ENCODE measurements around the gene F10. TPM values are rescaled to one million over a fixed set of nuclear protein-coding genes. Genes with fewer than 3 reads are reported as not detected.

The F10 gene
- polyA plus RNA-seq, 1 donor from 2014 or later = not detected

GRCh38 chr13:113115363-113116205 is 7.0 kb upstream of the F10 start:
- Histone ChIP-seq H3K27ac (ENCODE audit: low read length) (no peak overlapping the region), H4K20me1 (ENCODE audit: insufficient read depth) (no peaks in the 10 kb centered on the region), H2AFZ (ENCODE audit: low read depth, low read length) (no peak overlapping the region), H3K9me2 (ENCODE audit: insufficient read depth, low read length) (no peaks in the 10 kb centered on the region), H3K27me3 (ENCODE audit: insufficient read depth, low read depth, low read length) (peaks cover 6% of the 10 kb centered on the region), H3K4me3 (ENCODE audit: low read length) (no peak overlapping the region), H3K36me3 (ENCODE audit: insufficient read depth, low read length) (no peaks in the 10 kb centered on the region), H3K79me2 (replicated peaks; ENCODE audit: insufficient read depth, low read length) (no peaks in the 10 kb centered on the region), H3F3A (ENCODE audit: insufficient read depth, low read length, poor library complexity, severe bottlenecking) (no peaks in the 10 kb centered on the region), H3K9ac (ENCODE audit: low read length) (no peak overlapping the region), H3K9me3 (ENCODE audit: low read length) (no peaks in the 10 kb centered on the region), H3K4me2 (ENCODE audit: low read length) (no peak overlapping the region)
- TF ChIP-seq EZH2 (IDR thresholded peaks at IDR 0.05; ENCODE audit: borderline replicate concordance, insufficient read depth, low read length, poor library complexity, severe bottlenecking) (no peak), POLR2AphosphoS5 (IDR thresholded peaks at IDR 0.05) (no peak), SMC3 (conservative IDR thresholded peaks at IDR 0.05; ENCODE audit: poor library complexity) (no peak), MXI1 (conservative IDR thresholded peaks at IDR 0.05; ENCODE audit: poor library complexity, severe bottlenecking) (no peak), TAF1 (IDR thresholded peaks at IDR 0.05; ENCODE audit: low read depth) (no peak), RAD21 (conservative IDR thresholded peaks at IDR 0.05) (no peak), EP300 (conservative IDR thresholded peaks at IDR 0.05; ENCODE audit: poor library complexity, severe bottlenecking) (no peak)
- TF ChIP-seq, protein P1, sequence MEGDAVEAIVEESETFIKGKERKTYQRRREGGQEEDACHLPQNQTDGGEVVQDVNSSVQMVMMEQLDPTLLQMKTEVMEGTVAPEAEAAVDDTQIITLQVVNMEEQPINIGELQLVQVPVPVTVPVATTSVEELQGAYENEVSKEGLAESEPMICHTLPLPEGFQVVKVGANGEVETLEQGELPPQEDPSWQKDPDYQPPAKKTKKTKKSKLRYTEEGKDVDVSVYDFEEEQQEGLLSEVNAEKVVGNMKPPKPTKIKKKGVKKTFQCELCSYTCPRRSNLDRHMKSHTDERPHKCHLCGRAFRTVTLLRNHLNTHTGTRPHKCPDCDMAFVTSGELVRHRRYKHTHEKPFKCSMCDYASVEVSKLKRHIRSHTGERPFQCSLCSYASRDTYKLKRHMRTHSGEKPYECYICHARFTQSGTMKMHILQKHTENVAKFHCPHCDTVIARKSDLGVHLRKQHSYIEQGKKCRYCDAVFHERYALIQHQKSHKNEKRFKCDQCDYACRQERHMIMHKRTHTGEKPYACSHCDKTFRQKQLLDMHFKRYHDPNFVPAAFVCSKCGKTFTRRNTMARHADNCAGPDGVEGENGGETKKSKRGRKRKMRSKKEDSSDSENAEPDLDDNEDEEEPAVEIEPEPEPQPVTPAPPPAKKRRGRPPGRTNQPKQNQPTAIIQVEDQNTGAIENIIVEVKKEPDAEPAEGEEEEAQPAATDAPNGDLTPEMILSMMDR (IDR thresholded peaks at IDR 0.05; ENCODE audit: poor library complexity, severe bottlenecking) = no peak
- TF ChIP-seq, protein P2, sequence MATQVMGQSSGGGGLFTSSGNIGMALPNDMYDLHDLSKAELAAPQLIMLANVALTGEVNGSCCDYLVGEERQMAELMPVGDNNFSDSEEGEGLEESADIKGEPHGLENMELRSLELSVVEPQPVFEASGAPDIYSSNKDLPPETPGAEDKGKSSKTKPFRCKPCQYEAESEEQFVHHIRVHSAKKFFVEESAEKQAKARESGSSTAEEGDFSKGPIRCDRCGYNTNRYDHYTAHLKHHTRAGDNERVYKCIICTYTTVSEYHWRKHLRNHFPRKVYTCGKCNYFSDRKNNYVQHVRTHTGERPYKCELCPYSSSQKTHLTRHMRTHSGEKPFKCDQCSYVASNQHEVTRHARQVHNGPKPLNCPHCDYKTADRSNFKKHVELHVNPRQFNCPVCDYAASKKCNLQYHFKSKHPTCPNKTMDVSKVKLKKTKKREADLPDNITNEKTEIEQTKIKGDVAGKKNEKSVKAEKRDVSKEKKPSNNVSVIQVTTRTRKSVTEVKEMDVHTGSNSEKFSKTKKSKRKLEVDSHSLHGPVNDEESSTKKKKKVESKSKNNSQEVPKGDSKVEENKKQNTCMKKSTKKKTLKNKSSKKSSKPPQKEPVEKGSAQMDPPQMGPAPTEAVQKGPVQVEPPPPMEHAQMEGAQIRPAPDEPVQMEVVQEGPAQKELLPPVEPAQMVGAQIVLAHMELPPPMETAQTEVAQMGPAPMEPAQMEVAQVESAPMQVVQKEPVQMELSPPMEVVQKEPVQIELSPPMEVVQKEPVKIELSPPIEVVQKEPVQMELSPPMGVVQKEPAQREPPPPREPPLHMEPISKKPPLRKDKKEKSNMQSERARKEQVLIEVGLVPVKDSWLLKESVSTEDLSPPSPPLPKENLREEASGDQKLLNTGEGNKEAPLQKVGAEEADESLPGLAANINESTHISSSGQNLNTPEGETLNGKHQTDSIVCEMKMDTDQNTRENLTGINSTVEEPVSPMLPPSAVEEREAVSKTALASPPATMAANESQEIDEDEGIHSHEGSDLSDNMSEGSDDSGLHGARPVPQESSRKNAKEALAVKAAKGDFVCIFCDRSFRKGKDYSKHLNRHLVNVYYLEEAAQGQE (IDR thresholded peaks at IDR 0.05; ENCODE audit: borderline replicate concordance) = no peak

- no peaks in the 10 kb centered on the region for H3K27me3 ChIP-seq (ENCODE audit: insufficient read depth, low read depth, low read length)
- TF ChIP-seq, protein P2 (IDR thresholded peaks at IDR 0.05; ENCODE audit: borderline replicate concordance) = no peak
- no peak for TF ChIP-seq EZH2 (IDR thresholded peaks at IDR 0.05; ENCODE audit: borderline replicate concordance, insufficient read depth, low read length, poor library complexity, severe bottlenecking)
- TF ChIP-seq SMC3 (conservative IDR thresholded peaks at IDR 0.05; ENCODE audit: poor library complexity) = no peak
- TF ChIP-seq MXI1 (conservative IDR thresholded peaks at IDR 0.05; ENCODE audit: poor library complexity, severe bottlenecking) = no peak
- TF ChIP-seq, protein P1 (IDR thresholded peaks at IDR 0.05; ENCODE audit: poor library complexity, severe bottlenecking) = no peak
- H2AFZ ChIP-seq (ENCODE audit: low read depth, low read length) = no peak overlapping the region
- H3F3A ChIP-seq (ENCODE audit: insufficient read depth, low read length, poor library complexity, severe bottlenecking) = no peaks in the 10 kb centered on the region
- H3K36me3 ChIP-seq (ENCODE audit: insufficient read depth, low read length) = no peaks in the 10 kb centered on the region
- H3K4me2 ChIP-seq (ENCODE audit: low read length) = no peak overlapping the region
- H3K9me2 ChIP-seq (ENCODE audit: insufficient read depth, low read length) = no peaks in the 10 kb centered on the region
- H3K27ac ChIP-seq (ENCODE audit: low read length) = no peak overlapping the region
- no peaks in the 10 kb centered on the region for H4K20me1 ChIP-seq (ENCODE audit: insufficient read depth)
- H3K9me3 ChIP-seq (ENCODE audit: low read length) = no peaks in the 10 kb centered on the region
- no peak overlapping the region for H3K4me3 ChIP-seq (ENCODE audit: low read length)
- no peaks in the 10 kb centered on the region for H3K79me2 ChIP-seq (replicated peaks; ENCODE audit: insufficient read depth, low read length)
- H3K9ac ChIP-seq (ENCODE audit: low read length) = no peak overlapping the region
These were observed 6.3 kb upstream of the F10 start for GRCh38 chr13:113116206-113116800.

All from neural cell (in vitro differentiated cells).